Measurements from ENCODE around the gene IKZF2.

- no peak for TF ChIP-seq BHLHE40 (IDR thresholded peaks at IDR 0.05; ENCODE audit: borderline replicate concordance)
- TF ChIP-seq SUZ12 (IDR thresholded peaks at IDR 0.05), result no peak
- no peak for TF ChIP-seq FOXM1 (IDR thresholded peaks at IDR 0.05; ENCODE audit: borderline replicate concordance)
- no peak for TF ChIP-seq ARNT (IDR thresholded peaks at IDR 0.05)
- no peak for TF ChIP-seq TARDBP (IDR thresholded peaks at IDR 0.05)
- TF ChIP-seq FOXA1 (IDR thresholded peaks at IDR 0.05), result no peak
- no peak for TF ChIP-seq SP1 (IDR thresholded peaks at IDR 0.05)
- TF ChIP-seq PKNOX1 (IDR thresholded peaks at IDR 0.05), result no peak
- TF ChIP-seq L3MBTL2 (conservative IDR thresholded peaks at IDR 0.05), result no peak
- TF ChIP-seq NFRKB (IDR thresholded peaks at IDR 0.05), result no peak
- TF ChIP-seq ELF4 (IDR thresholded peaks at IDR 0.05), result no peak
Measured at GRCh38 chr2:212961255-212961654, 190.2 kb downstream of the IKZF2 start.

Measured in HEK293T (cell line).